ENCODE data around the gene FGF14.

FGF14 gene

DNA sequence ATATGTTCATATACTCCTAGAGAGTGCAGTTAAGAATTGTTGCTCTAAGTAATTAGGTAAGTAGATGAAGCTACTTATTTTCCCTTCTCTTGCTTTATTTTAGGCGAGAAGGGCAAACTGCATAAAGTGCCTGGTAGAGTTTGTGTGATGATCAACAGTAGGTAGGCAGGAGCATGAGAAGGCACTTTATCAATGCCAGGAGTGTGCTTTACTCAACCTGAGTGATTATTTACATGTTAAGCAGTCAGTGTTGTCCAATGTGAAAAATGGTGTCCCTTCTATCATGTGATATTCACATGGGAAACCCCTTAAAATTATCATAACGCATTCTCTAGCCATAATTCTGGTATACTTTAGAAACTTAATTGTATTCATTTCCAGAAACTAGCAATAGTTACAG is 655.3 kb downstream of the FGF14 start:
- Histone ChIP-seq H3K27ac (ENCODE audit: low read depth, low read length) (no peak overlapping the region), H3K79me2 (ENCODE audit: control insufficient read depth, insufficient read depth, low read length) (no peaks in the 10 kb centered on the region), H3K36me3 (ENCODE audit: control insufficient read depth, insufficient read depth, low read length) (no peaks in the 10 kb centered on the region), H3K79me1 (ENCODE audit: low read length) (no peaks in the 10 kb centered on the region), H3K4me2 (ENCODE audit: low read length) (no peak overlapping the region), H4K8ac (ENCODE audit: low read depth, low read length) (no peak overlapping the region), H2BK120ac (ENCODE audit: low read depth, low read length) (no peak overlapping the region), H3K4me3 (ENCODE audit: low read length) (no peak overlapping the region), H3K4me1 (ENCODE audit: control insufficient read depth, low read depth, low read length) (no peaks in the 10 kb centered on the region), H2BK15ac (replicated peaks; ENCODE audit: low read depth) (no peak overlapping the region), H3K4ac (ENCODE audit: low read depth, low read length) (no peak overlapping the region), H2AK5ac (ENCODE audit: low read length) (no peak overlapping the region), H3K9ac (ENCODE audit: low read length) (no peak overlapping the region), H2BK5ac (ENCODE audit: low read length) (no peak overlapping the region), H3K23ac (ENCODE audit: low read length) (no peak overlapping the region), H3K18ac (ENCODE audit: low read length) (no peak overlapping the region), H4K5ac (ENCODE audit: low read length) (no peak overlapping the region), H3K27me3 (ENCODE audit: insufficient read depth, low read length, poor library complexity) (no peaks in the 10 kb centered on the region), H3K56ac (ENCODE audit: low read length) (no peak overlapping the region)
- no peak for DNase-seq
- WGBS (ENCODE audit: extremely low coverage, insufficient coverage, low lambda C conversion rate) = no CpG with 5 or more reads among the region's 2 CpGs

DNA sequence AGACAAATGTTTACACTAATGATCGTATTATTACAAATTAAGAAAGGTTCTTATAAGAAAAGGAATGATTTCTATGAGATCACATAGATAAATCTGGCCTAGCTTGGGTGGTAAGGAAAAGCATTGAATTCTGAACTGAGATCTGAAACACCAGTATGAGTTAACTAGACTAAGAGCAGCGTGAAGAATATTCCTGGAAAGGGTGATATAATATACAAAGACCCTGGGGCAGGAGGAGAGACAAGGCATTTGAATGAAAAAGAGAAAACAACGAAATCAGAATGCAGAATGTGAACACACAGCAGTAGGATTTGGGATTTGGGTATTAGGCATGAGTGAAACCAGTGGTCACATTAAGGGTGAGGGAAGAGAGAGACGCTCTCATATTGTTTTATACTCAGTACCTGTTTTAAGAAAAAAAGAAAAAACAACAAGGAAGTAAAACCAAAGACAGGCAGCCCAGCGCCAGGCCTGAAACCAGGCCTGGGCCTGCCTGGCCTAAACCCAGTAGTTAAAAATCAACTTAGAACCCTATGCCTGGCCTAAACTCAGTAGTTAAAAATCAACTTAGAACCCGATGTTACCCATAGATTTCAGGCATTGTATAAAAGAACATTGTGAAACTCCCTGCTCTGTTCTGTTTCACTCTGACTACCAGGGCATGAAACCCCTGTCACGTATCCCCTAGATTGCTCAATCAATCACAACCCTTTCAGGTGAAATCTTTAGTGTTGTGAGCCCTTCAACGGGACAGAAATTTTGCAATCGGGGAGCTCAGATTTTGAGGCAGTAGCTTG is 662.3 kb downstream of the FGF14 start:
- WGBS (ENCODE audit: extremely low coverage, insufficient coverage, low lambda C conversion rate) = no CpG with 5 or more reads among the region's 9 CpGs
- no peak overlapping the region for H3K23ac ChIP-seq (ENCODE audit: low read length)
- DNase-seq = no peak

DNA sequence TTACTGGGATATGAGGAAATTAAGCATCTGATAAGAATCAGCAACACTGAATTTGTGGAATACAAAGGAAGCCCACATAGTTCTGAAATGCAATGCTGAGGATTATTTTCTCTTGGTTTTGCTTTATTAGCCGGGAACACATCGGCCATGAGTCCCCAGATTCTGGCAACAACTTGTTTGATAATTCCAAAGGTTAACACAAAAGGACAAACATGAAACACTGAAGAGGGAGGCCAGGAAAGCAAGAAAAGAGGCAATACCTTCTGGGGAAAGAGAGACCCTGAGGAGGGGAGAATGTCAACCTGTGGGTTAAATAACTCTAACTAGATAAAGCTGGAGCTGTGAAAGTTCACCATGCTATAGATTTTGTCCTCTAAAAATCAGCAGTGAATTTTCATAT is 663.5 kb downstream of the FGF14 start:
- H3K4ac ChIP-seq (ENCODE audit: low read depth, low read length) = no peak overlapping the region
- no peaks in the 10 kb centered on the region for H3K79me1 ChIP-seq (ENCODE audit: low read length)
- H3K4me2 ChIP-seq (ENCODE audit: low read length) = no peak overlapping the region
- H3K56ac ChIP-seq (ENCODE audit: low read length) = no peak overlapping the region
- no CpG with 5 or more reads among the region's 2 CpGs for WGBS (ENCODE audit: extremely low coverage, insufficient coverage, low lambda C conversion rate)
- H4K8ac ChIP-seq (ENCODE audit: low read depth, low read length) = no peak overlapping the region
- H2BK120ac ChIP-seq (ENCODE audit: low read depth, low read length) = no peak overlapping the region
- H3K27me3 ChIP-seq (ENCODE audit: insufficient read depth, low read length, poor library complexity) = no peaks in the 10 kb centered on the region
- H3K4me3 ChIP-seq (ENCODE audit: low read length) = no peak overlapping the region
- H3K23ac ChIP-seq (ENCODE audit: low read length) = no peak overlapping the region
- no peak overlapping the region for H2BK5ac ChIP-seq (ENCODE audit: low read length)
- DNase-seq = no peak
- no peaks in the 10 kb centered on the region for H3K4me1 ChIP-seq (ENCODE audit: control insufficient read depth, low read depth, low read length)
- no peaks in the 10 kb centered on the region for H3K79me2 ChIP-seq (ENCODE audit: control insufficient read depth, insufficient read depth, low read length)
- no peak overlapping the region for H4K5ac ChIP-seq (ENCODE audit: low read length)
- no peak overlapping the region for H3K27ac ChIP-seq (ENCODE audit: low read depth, low read length)
- H2BK15ac ChIP-seq (replicated peaks; ENCODE audit: low read depth) = no peak overlapping the region
- H3K9ac ChIP-seq (ENCODE audit: low read length) = no peak overlapping the region
- no peak overlapping the region for H2AK5ac ChIP-seq (ENCODE audit: low read length)
- H3K36me3 ChIP-seq (ENCODE audit: control insufficient read depth, insufficient read depth, low read length) = no peaks in the 10 kb centered on the region
- no peak overlapping the region for H3K18ac ChIP-seq (ENCODE audit: low read length)

More for the DNA sequence above, 662.3 kb downstream of the FGF14 start:
- Histone ChIP-seq H3K56ac (ENCODE audit: low read length) (no peak overlapping the region), H4K8ac (ENCODE audit: low read depth, low read length) (no peak overlapping the region), H4K5ac (ENCODE audit: low read length) (no peak overlapping the region), H3K4me3 (ENCODE audit: low read length) (no peak overlapping the region), H3K4me2 (ENCODE audit: low read length) (no peak overlapping the region), H3K79me2 (ENCODE audit: control insufficient read depth, insufficient read depth, low read length) (no peaks in the 10 kb centered on the region), H3K79me1 (ENCODE audit: low read length) (no peaks in the 10 kb centered on the region), H2BK5ac (ENCODE audit: low read length) (no peak overlapping the region), H3K36me3 (ENCODE audit: control insufficient read depth, insufficient read depth, low read length) (no peaks in the 10 kb centered on the region), H3K18ac (ENCODE audit: low read length) (no peak overlapping the region), H2BK120ac (ENCODE audit: low read depth, low read length) (no peak overlapping the region), H3K9ac (ENCODE audit: low read length) (no peak overlapping the region), H2AK5ac (ENCODE audit: low read length) (no peak overlapping the region), H3K4ac (ENCODE audit: low read depth, low read length) (no peak overlapping the region), H3K27me3 (ENCODE audit: insufficient read depth, low read length, poor library complexity) (no peaks in the 10 kb centered on the region), H3K27ac (ENCODE audit: low read depth, low read length) (no peak overlapping the region), H3K4me1 (ENCODE audit: control insufficient read depth, low read depth, low read length) (no peaks in the 10 kb centered on the region), H2BK15ac (replicated peaks; ENCODE audit: low read depth) (no peak overlapping the region)

DNA sequence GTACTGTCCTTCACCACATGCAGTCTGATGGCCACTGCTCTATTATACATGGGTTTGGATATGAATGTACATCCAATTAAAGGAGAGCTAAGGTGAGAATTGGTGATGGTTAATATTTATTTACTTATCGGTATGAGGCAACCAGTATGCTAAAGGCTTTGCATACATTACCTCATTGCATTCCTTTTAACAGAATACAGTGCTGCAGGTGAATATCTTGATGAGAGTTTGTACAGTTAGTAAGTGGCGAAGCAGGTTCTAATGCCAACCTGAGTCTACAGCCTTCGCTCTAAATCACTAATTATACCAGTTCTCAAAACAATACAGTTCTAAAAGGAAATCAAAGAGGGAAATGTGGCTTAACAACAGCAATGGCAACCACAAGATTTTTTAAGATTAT is 665.3 kb downstream of the FGF14 start:
- Histone ChIP-seq H3K27me3 (ENCODE audit: insufficient read depth, low read length, poor library complexity) (no peaks in the 10 kb centered on the region), H2AK5ac (ENCODE audit: low read length) (no peak overlapping the region), H4K5ac (ENCODE audit: low read length) (no peak overlapping the region), H3K18ac (ENCODE audit: low read length) (no peak overlapping the region), H3K79me1 (ENCODE audit: low read length) (no peaks in the 10 kb centered on the region), H3K9ac (ENCODE audit: low read length) (no peak overlapping the region), H3K36me3 (ENCODE audit: control insufficient read depth, insufficient read depth, low read length) (no peaks in the 10 kb centered on the region), H3K4ac (ENCODE audit: low read depth, low read length) (no peak overlapping the region), H3K4me3 (ENCODE audit: low read length) (no peak overlapping the region), H3K79me2 (ENCODE audit: control insufficient read depth, insufficient read depth, low read length) (no peaks in the 10 kb centered on the region), H3K23ac (ENCODE audit: low read length) (no peak overlapping the region), H3K4me2 (ENCODE audit: low read length) (no peak overlapping the region), H3K56ac (ENCODE audit: low read length) (no peak overlapping the region), H4K8ac (ENCODE audit: low read depth, low read length) (no peak overlapping the region), H3K27ac (ENCODE audit: low read depth, low read length) (no peak overlapping the region), H2BK5ac (ENCODE audit: low read length) (no peak overlapping the region), H3K4me1 (ENCODE audit: control insufficient read depth, low read depth, low read length) (no peaks in the 10 kb centered on the region), H2BK120ac (ENCODE audit: low read depth, low read length) (no peak overlapping the region), H2BK15ac (replicated peaks; ENCODE audit: low read depth) (no peak overlapping the region)
- DNase-seq = peak; percentile 36
- no CpG with 5 or more reads among the region's 3 CpGs for WGBS (ENCODE audit: extremely low coverage, insufficient coverage, low lambda C conversion rate)

DNA sequence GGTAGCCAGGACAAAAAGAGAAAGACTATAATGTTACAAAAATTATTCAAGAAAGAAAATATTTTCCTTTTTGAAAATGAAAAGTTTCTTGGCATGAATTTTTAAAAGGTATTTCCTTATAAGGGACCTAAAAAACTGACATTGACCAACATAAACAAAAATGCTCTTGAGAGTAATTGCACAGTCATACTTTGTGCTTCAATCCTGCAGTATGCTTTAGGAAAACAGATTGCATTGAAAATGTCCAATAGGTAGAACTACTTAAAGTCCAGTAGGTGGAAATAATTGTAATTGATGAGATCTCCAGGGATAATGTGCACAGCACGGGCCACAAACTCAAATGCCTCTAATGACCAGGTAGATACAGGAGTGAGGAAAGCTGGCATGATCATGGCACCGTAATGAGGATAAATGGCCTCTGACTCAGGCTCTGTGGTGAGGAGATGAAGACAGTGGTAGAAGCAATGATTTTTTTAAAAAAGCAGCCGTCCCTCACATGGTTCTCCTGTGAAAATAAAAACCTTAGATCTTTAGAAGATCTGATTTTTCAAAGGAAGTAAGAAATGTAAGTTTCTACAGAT is 671.3 kb downstream of the FGF14 start:
- Histone ChIP-seq H4K5ac (ENCODE audit: low read length) (no peak overlapping the region), H3K4me1 (ENCODE audit: control insufficient read depth, low read depth, low read length) (no peaks in the 10 kb centered on the region), H3K9ac (ENCODE audit: low read length) (no peak overlapping the region), H3K27me3 (ENCODE audit: insufficient read depth, low read length, poor library complexity) (no peaks in the 10 kb centered on the region), H3K36me3 (ENCODE audit: control insufficient read depth, insufficient read depth, low read length) (no peaks in the 10 kb centered on the region), H3K56ac (ENCODE audit: low read length) (no peak overlapping the region), H3K18ac (ENCODE audit: low read length) (no peak overlapping the region), H4K8ac (ENCODE audit: low read depth, low read length) (peak overlapping the region; percentile 28), H3K27ac (ENCODE audit: low read depth, low read length) (no peak overlapping the region), H2AK5ac (ENCODE audit: low read length) (no peak overlapping the region), H3K23ac (ENCODE audit: low read length) (no peak overlapping the region), H3K79me2 (ENCODE audit: control insufficient read depth, insufficient read depth, low read length) (no peaks in the 10 kb centered on the region), H2BK120ac (ENCODE audit: low read depth, low read length) (no peak overlapping the region), H3K4me2 (ENCODE audit: low read length) (no peak overlapping the region), H3K79me1 (ENCODE audit: low read length) (no peaks in the 10 kb centered on the region), H3K4ac (ENCODE audit: low read depth, low read length) (no peak overlapping the region), H2BK15ac (replicated peaks; ENCODE audit: low read depth) (no peak overlapping the region), H2BK5ac (ENCODE audit: low read length) (no peak overlapping the region), H3K4me3 (ENCODE audit: low read length) (no peak overlapping the region)
- WGBS (ENCODE audit: extremely low coverage, insufficient coverage, low lambda C conversion rate) = no CpG with 5 or more reads among the region's 3 CpGs
- DNase-seq = no peak
